Hepatocyte (in vitro differentiated cells): ENCODE results near the gene LDB3. TPM values are rescaled to one million over a fixed set of nuclear protein-coding genes. Genes with fewer than 3 reads are reported as not detected.

Experiments
- DNase-seq: peaks from one replicate; pipeline ENCODE4 v3.0.0-alpha.2; 2016; ENCODE audit warnings: low spot score
- H2AFZ ChIP-seq: fragments of 200-600 bp; sonication (generic); 2 replicates; pipeline ENCODE4 v1.6.0; 2016; ENCODE audit warnings: antibody characterized with exemption, mild to moderate bottlenecking
- H3K27ac ChIP-seq: fragments of 200-600 bp; sonication (generic); 2 replicates; pipeline ENCODE4 v1.5.1; 2016; ENCODE audit warnings: mild to moderate bottlenecking
- H3K27me3 ChIP-seq: fragments of 200-600 bp; sonication (generic); 2 replicates; pipeline ENCODE4 v1.6.1; 2016
- H3K36me3 ChIP-seq: fragments of 200-600 bp; sonication (generic); replicated peaks from 2 replicates; pipeline ENCODE4 v1.5.1; 2016; ENCODE audit warnings: low read depth; ENCODE audit not compliant: insufficient read depth
- H3K4me1 ChIP-seq: fragments of 200-600 bp; sonication (generic); 2 replicates; pipeline ENCODE4 v1.5.1; 2016; ENCODE audit warnings: mild to moderate bottlenecking, moderate library complexity; ENCODE audit not compliant: insufficient read depth
- H3K4me2 ChIP-seq: fragments of 200-600 bp; sonication (generic); 2 replicates; pipeline ENCODE4 v1.6.0; 2016
- H3K4me3 ChIP-seq: fragments of 200-600 bp; sonication (generic); 2 replicates; pipeline ENCODE4 v1.5.1; 2016; ENCODE audit warnings: mild to moderate bottlenecking
- H3K79me2 ChIP-seq: fragments of 200-600 bp; sonication (generic); 2 replicates; pipeline ENCODE4 v1.6.0; 2017; ENCODE audit warnings: mild to moderate bottlenecking
- H3K9me2 ChIP-seq: fragments of 200-600 bp; sonication (generic); replicated peaks from 2 replicates; pipeline ENCODE4 v1.6.0; 2017; ENCODE audit warnings: mild to moderate bottlenecking; ENCODE audit not compliant: insufficient read depth
- H3K9me3 ChIP-seq: fragments of 200-600 bp; sonication (generic); 2 replicates; pipeline ENCODE4 v1.5.1; 2016; ENCODE audit warnings: low read depth, mild to moderate bottlenecking
- H4K20me1 ChIP-seq: fragments of 200-600 bp; sonication (generic); 2 replicates; pipeline ENCODE4 v1.6.0; 2016; ENCODE audit warnings: mild to moderate bottlenecking; ENCODE audit not compliant: insufficient read depth, poor library complexity, severe bottlenecking
- EZH2 ChIP-seq: fragments of 200-600 bp; sonication (generic); IDR thresholded peaks from 2 replicates; pipeline ENCODE4 v1.6.1; 2016; ENCODE audit warnings: antibody characterized with exemption, mild to moderate bottlenecking, borderline replicate concordance
- EZH2phosphoT487 ChIP-seq: fragments of 200-600 bp; sonication (generic); IDR thresholded peaks from one replicate; pipeline ENCODE4 v1.6.1; 2018; ENCODE audit warnings: antibody characterized with exemption, mild to moderate bottlenecking, low read depth, moderate library complexity; ENCODE audit not compliant: unreplicated experiment, severe bottlenecking
- WGBS: methylation state at CpG from one replicate; pipeline ENCODE4 v1.1.6; 2016; ENCODE audit warnings: low lambda C conversion rate; ENCODE audit errors: missing lambda C conversion rate; 5-methylcytosine and 5-hydroxymethylcytosine counted together
- polyA plus RNA-seq: library from polyadenylated mRNA; unstranded; fragments of >200 nt; fragmentation: Nextera tagmentation; extraction: Ambion mirVana; gene quantifications from 2 replicates; pipeline ENCODE4 v1.2.1, GENCODE V29; 2016
- total RNA-seq: library from RNA; depleted of rRNA; stranded (reverse); fragments of >200 nt; gene quantifications from 2 replicates; pipeline ENCODE4 v1.2.3, GENCODE V29; 2014
- TF ChIP-seq, protein P1 (sequence below): fragments of 200-600 bp; sonication (generic); IDR thresholded peaks from 2 replicates; pipeline ENCODE4 v1.5.1; 2016; ENCODE audit warnings: antibody characterized with exemption, mild to moderate bottlenecking; ENCODE audit not compliant: poor library complexity

LDB3 gene
- total and polyA plus RNA-seq, 2 experiments from 2014 or later = 0.31 TPM; not detected in 1

DNA sequence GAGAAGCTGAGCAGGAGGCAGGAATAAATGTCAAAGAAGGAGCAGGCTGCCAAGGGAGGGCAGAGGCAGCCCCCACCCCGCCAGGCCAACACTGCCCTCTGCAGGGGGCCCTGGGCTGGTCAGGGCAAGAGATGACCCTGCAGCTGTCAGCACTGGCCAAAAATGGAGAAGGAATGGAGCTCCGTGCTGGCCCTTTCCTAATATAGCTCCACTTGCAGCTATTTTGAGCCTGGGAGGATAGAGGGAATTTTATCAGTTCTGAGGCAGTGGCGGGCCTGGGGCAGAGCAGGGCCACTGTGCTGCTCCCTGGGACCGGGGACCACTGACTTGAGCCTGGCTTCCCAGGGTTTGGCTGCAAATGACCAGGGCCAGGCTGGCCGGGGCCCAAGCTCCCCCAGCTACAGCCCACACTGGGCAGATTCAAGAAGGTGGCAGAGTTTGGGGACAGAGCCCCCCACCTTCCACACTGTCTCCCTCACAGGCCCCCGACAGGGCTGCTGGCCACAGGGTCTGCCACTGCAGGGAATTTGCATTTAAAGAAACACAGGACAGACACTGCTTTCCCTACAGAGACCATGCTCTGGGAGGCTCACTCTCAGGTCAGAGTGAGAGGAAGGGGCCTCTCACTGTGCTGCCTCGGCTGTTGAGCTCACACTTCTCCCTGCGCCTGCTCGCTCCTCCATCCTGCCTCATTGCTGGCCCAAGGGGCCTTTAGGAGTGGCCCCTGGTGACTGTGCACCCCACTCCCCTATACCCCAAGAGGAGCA lies 16.2 kb downstream of the LDB3 start:
- H3K4me2 ChIP-seq = no peak overlapping the region
- H3K9me3 ChIP-seq = no peaks in the 10 kb centered on the region
- no peaks in the 10 kb centered on the region for H3K36me3 ChIP-seq
- TF ChIP-seq EZH2phosphoT487 (no peak), EZH2 (no peak)
- TF ChIP-seq, protein P1, sequence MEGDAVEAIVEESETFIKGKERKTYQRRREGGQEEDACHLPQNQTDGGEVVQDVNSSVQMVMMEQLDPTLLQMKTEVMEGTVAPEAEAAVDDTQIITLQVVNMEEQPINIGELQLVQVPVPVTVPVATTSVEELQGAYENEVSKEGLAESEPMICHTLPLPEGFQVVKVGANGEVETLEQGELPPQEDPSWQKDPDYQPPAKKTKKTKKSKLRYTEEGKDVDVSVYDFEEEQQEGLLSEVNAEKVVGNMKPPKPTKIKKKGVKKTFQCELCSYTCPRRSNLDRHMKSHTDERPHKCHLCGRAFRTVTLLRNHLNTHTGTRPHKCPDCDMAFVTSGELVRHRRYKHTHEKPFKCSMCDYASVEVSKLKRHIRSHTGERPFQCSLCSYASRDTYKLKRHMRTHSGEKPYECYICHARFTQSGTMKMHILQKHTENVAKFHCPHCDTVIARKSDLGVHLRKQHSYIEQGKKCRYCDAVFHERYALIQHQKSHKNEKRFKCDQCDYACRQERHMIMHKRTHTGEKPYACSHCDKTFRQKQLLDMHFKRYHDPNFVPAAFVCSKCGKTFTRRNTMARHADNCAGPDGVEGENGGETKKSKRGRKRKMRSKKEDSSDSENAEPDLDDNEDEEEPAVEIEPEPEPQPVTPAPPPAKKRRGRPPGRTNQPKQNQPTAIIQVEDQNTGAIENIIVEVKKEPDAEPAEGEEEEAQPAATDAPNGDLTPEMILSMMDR = peak; percentile 45
- DNase-seq = peak; percentile 37
- H3K79me2 ChIP-seq = no peaks in the 10 kb centered on the region
- no peak overlapping the region for H3K27ac ChIP-seq
- no peaks in the 10 kb centered on the region for H3K27me3 ChIP-seq
- H3K9me2 ChIP-seq = no peaks in the 10 kb centered on the region
- H4K20me1 ChIP-seq = no peaks in the 10 kb centered on the region
- no peak overlapping the region for H2AFZ ChIP-seq
- no peak overlapping the region for H3K4me3 ChIP-seq
- no peaks in the 10 kb centered on the region for H3K4me1 ChIP-seq
- 48% methylated on average over 9 of the region's 9 CpGs for WGBS

DNA sequence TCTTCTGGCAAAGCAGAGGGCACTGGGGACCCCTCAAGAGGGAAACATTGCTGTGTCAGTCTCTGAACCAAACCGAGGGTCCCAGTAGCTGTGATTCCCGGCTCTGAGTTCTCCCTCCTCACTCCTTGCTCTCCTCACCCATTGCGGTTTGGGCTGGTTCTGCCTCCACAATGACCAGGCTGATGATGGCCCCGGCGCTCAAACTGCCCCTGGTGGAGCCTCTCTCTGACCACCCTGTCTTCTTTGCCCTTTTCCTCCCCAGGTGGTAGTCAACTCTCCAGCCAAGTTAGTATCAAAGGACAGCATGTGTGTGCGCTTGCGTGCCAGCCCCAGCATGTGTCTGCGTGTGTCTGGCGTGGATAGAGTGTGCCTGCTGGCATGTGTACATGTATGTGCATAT lies 17.1 kb downstream of the LDB3 start:
- H3K4me2 ChIP-seq = no peak overlapping the region
- no peaks in the 10 kb centered on the region for H3K36me3 ChIP-seq
- no peaks in the 10 kb centered on the region for H4K20me1 ChIP-seq
- TF ChIP-seq EZH2phosphoT487 = no peak
- no peak for TF ChIP-seq EZH2
- TF ChIP-seq, protein P1 = no peak
- 93% methylated on average over 9 of the region's 9 CpGs for WGBS
- H3K79me2 ChIP-seq = no peaks in the 10 kb centered on the region
- no peak overlapping the region for H3K27ac ChIP-seq
- H3K27me3 ChIP-seq = no peaks in the 10 kb centered on the region
- no peaks in the 10 kb centered on the region for H3K9me3 ChIP-seq
- H2AFZ ChIP-seq = no peak overlapping the region
- no peaks in the 10 kb centered on the region for H3K4me1 ChIP-seq
- H3K4me3 ChIP-seq = no peak overlapping the region
- H3K9me2 ChIP-seq = no peaks in the 10 kb centered on the region
- no peak for DNase-seq

DNA sequence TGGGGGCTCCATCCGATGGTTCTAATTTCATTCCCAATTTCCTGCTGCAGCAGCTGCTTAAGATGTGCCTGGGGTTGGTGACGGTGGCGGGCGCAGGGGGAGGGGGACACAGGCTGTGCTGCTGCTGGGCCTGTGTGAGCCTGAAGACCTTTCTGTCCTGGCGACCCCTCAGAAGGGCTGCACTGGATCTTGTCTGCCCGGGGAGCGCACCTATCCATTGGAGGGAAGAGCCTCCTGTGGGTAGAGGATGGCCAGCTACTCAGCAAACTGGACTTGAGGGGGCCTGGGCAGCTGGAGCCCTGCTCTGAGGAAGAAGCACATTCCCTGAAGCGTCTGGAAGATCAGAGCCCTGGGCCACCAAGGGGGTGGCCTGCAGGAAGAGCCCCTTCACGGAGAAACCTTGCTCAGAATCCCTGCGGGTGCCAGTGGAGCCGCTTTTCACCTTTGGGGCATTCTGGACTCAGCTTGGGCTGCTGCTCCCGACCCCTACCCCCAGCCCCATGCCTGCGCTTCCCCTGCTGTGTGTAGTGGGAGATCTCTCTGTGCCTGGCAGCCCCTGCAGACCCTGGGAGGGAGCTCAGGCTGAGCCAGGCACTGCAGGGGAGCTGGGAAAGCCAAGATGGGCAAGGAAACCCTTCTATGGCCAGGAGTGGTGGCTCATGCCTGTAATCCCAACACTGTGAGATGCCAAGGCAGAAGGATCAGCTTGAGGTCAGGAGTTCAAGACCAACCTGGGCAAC lies 17.8 kb downstream of the LDB3 start:
- no peaks in the 10 kb centered on the region for H4K20me1 ChIP-seq
- WGBS = 67% methylated on average over 11 of the region's 13 CpGs
- no peaks in the 10 kb centered on the region for H3K27me3 ChIP-seq
- no peaks in the 10 kb centered on the region for H3K9me3 ChIP-seq
- TF ChIP-seq, protein P1 = no peak
- TF ChIP-seq EZH2phosphoT487 = no peak
- TF ChIP-seq EZH2 = no peak
- DNase-seq = no peak
- H3K36me3 ChIP-seq = no peaks in the 10 kb centered on the region
- H3K27ac ChIP-seq = no peak overlapping the region
- H3K4me1 ChIP-seq = no peaks in the 10 kb centered on the region
- H3K4me3 ChIP-seq = no peak overlapping the region
- H2AFZ ChIP-seq = no peak overlapping the region
- no peaks in the 10 kb centered on the region for H3K9me2 ChIP-seq
- no peak overlapping the region for H3K4me2 ChIP-seq
- no peaks in the 10 kb centered on the region for H3K79me2 ChIP-seq
